MCF 10A (cell line): ENCODE results near the gene TRDN. TPM values are rescaled to one million over a fixed set of nuclear protein-coding genes. Genes with fewer than 3 reads are reported as not detected.
A peak's percentile ranks its signal among the peaks of the same experiment; 100 is the strongest.

ENCODE experiments used
- BruUV-seq: library from RNA; stranded (reverse); fragments of 400-500 nt; replicated peaks from 2 replicates; lab custom pipeline; 2021; lab: Mats Ljungman, UMichigan
- CTCF ChIA-PET: fragments of 300-600 bp; sonication (Branson Sonifier 250); formaldehyde crosslinking; extraction: SDS; loops from one replicate; lab custom pipeline; 2021; ENCODE audit warnings: antibody characterized with exemption, inconsistent platforms; lab: Yijun Ruan, JAX
- POLR2A ChIA-PET: fragments of 300-600, 350-650 bp; sonication (Branson Sonifier 250); formaldehyde crosslinking; extraction: SDS; loops from one replicate; lab custom pipeline; 2020; ENCODE audit warnings: antibody characterized with exemption, inconsistent platforms; lab: Yijun Ruan, JAX
- DNase-seq: peaks from one replicate; pipeline ENCODE4 v3.0.0-alpha.2; 2018; ENCODE audit not compliant: unreplicated experiment
- H3K27ac Mint-ChIP-seq: one replicate; pipeline ENCODE4 v1.8.0; 2022; ENCODE audit warnings: mild to moderate bottlenecking, low read depth, mixed read lengths; ENCODE audit not compliant: unreplicated experiment
- H3K27me3 Mint-ChIP-seq: one replicate; pipeline ENCODE4 v1.8.0; 2022; ENCODE audit warnings: mixed read lengths; ENCODE audit not compliant: insufficient read depth, unreplicated experiment
- H3K36me3 Mint-ChIP-seq: one replicate; pipeline ENCODE4 v1.8.0; 2022; ENCODE audit warnings: mild to moderate bottlenecking, moderate library complexity, mixed read lengths; ENCODE audit not compliant: insufficient read depth, unreplicated experiment
- H3K4me1 Mint-ChIP-seq: one replicate; pipeline ENCODE4 v1.8.0; 2022; ENCODE audit warnings: mixed read lengths; ENCODE audit not compliant: insufficient read depth, unreplicated experiment
- H3K4me3 Mint-ChIP-seq: one replicate; pipeline ENCODE4 v1.8.0; 2022; ENCODE audit warnings: mild to moderate bottlenecking, moderate library complexity, mixed read lengths; ENCODE audit not compliant: unreplicated experiment
- H3K9me3 Mint-ChIP-seq: one replicate; pipeline ENCODE4 v1.8.0; 2022; ENCODE audit warnings: mixed read lengths; ENCODE audit not compliant: unreplicated experiment
- intact Hi-C: fragments of 100-400 bp; cut with micrococcal nuclease; formaldehyde crosslinking; loops from 2 replicates; pipeline ENCODE4 v1.14.1; 2022
- total RNA-seq: library from RNA; stranded (reverse); gene quantifications from 2 replicates; pipeline ENCODE4 v1.2.3, GENCODE V29; 2022
- TF ChIP-seq, protein P1 (sequence below): fragments of 200-600 bp; IDR thresholded peaks from one replicate; pipeline ENCODE4 v1.8.0; 2022; ENCODE audit warnings: antibody characterized with exemption, mild to moderate bottlenecking; ENCODE audit not compliant: unreplicated experiment

The TRDN gene
- total RNA-seq, 1 experiment from 2014 or later = not detected

DNA sequence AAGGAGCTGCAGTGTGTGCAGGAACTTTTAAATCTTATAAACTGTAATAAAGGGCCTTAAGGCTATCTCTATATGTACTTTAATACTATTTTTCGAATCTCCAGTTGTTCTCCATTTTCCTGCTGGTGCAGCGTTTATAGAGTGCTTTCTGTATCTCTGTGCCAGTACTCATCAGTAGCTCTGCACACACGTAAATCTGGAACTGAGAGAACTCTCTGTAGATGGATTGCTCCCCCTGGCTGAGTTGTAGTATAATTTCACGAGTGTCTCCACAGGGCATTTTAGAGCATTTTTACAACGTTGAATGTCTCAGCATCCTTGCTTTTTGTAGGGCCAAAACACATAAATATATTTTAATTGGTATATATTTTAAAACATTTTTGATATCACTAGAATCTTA is 256.5 kb downstream of the TRDN start:
- CTCF ChIA-PET = interaction anchor here (0.6 to 3.9 kb wide), 14 partner anchors 8 to 1478 kb away, joined by 3 to 58 read pairs (median 3); no protein-coding TSS in a partner anchor
- H3K27ac Mint-ChIP-seq = no peak overlapping the region
- no peaks in the 10 kb centered on the region for H3K27me3 Mint-ChIP-seq
- no peaks in the 10 kb centered on the region for H3K36me3 Mint-ChIP-seq
- TF ChIP-seq, protein P1, sequence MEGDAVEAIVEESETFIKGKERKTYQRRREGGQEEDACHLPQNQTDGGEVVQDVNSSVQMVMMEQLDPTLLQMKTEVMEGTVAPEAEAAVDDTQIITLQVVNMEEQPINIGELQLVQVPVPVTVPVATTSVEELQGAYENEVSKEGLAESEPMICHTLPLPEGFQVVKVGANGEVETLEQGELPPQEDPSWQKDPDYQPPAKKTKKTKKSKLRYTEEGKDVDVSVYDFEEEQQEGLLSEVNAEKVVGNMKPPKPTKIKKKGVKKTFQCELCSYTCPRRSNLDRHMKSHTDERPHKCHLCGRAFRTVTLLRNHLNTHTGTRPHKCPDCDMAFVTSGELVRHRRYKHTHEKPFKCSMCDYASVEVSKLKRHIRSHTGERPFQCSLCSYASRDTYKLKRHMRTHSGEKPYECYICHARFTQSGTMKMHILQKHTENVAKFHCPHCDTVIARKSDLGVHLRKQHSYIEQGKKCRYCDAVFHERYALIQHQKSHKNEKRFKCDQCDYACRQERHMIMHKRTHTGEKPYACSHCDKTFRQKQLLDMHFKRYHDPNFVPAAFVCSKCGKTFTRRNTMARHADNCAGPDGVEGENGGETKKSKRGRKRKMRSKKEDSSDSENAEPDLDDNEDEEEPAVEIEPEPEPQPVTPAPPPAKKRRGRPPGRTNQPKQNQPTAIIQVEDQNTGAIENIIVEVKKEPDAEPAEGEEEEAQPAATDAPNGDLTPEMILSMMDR = peak; percentile 34
- no peaks in the 10 kb centered on the region for H3K4me1 Mint-ChIP-seq
- no peak overlapping the region for H3K4me3 Mint-ChIP-seq
- POLR2A ChIA-PET = interaction anchor here (0.7 to 1.0 kb wide), 2 partner anchors 61 to 511 kb away, joined by 4 read pairs; no protein-coding TSS in a partner anchor
- H3K9me3 Mint-ChIP-seq = no peaks in the 10 kb centered on the region
- DNase-seq = peak; percentile 56
- BruUV-seq = no TSS peak
- intact Hi-C loops = loop anchor here (1.0 to 2.0 kb wide), 2 partner anchors 511 to 649 kb away; no protein-coding TSS in a partner anchor

GRCh38 chr6:123372737-123373136 is 264.0 kb downstream of the TRDN start:
- no TSS peak for BruUV-seq
- intact Hi-C loops = no loop called here
- H3K9me3 Mint-ChIP-seq = peaks cover 5% of the 10 kb centered on the region
- POLR2A ChIA-PET = interaction anchor here (0.6 to 0.8 kb wide), 2 partner anchors 15 to 21 kb away, joined by 3 read pairs; no protein-coding TSS in a partner anchor
- TF ChIP-seq, protein P1 = no peak
- no peak for DNase-seq
- H3K4me1 Mint-ChIP-seq = no peaks in the 10 kb centered on the region
- H3K27me3 Mint-ChIP-seq = no peaks in the 10 kb centered on the region
- H3K27ac Mint-ChIP-seq = no peak overlapping the region
- H3K4me3 Mint-ChIP-seq = no peak overlapping the region
- CTCF ChIA-PET = interaction anchor here (1.0 kb wide), 1 partner anchor 504 kb away, joined by 3 read pairs; no protein-coding TSS in a partner anchor
- no peaks in the 10 kb centered on the region for H3K36me3 Mint-ChIP-seq

DNA sequence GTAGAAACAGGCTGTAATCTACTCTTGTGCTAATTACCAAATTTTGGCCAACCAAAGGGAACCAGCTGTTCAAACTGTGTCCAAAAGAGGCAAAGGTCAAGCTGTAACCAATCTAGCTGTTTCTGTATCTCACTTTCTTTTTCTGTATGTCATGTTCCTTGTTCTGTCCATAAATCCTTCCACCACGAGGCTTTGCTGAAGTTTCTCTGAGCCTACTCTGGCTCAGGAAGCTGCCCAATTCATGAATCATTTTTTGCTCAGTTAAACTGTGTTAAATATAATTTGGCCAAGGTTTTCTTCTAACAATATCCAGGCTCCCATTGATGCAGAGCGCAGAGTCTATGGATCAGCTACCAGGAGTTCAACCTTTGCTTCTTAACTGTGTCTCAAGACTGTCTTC is 272.8 kb downstream of the TRDN start:
- no TSS peak for BruUV-seq

GRCh38 chr6:123360359-123360758 is 276.4 kb downstream of the TRDN start:
- H3K9me3 Mint-ChIP-seq = peaks cover 5% of the 10 kb centered on the region
- H3K36me3 Mint-ChIP-seq = no peaks in the 10 kb centered on the region
- H3K4me1 Mint-ChIP-seq = no peaks in the 10 kb centered on the region
- ChIA-PET CTCF (interaction anchor here (0.7 kb wide), 1 partner anchor 12 kb away, joined by 3 read pairs; no protein-coding TSS in a partner anchor), POLR2A (no interaction called here)
- no peak overlapping the region for H3K4me3 Mint-ChIP-seq
- TF ChIP-seq, protein P1 = no peak
- DNase-seq = no peak
- intact Hi-C loops = no loop called here
- BruUV-seq = no TSS peak
- H3K27me3 Mint-ChIP-seq = peaks cover 81% of the 10 kb centered on the region
- H3K27ac Mint-ChIP-seq = no peak overlapping the region

More for the DNA sequence above, 272.8 kb downstream of the TRDN start:
- DNase-seq = no peak
- ChIA-PET CTCF (interaction anchor here (0.6 kb wide), 2 partner anchors 164 to 633 kb away, joined by 3 to 4 read pairs; no protein-coding TSS in a partner anchor), POLR2A (no interaction called here)
- H3K36me3 Mint-ChIP-seq = no peaks in the 10 kb centered on the region
- H3K4me3 Mint-ChIP-seq = no peak overlapping the region
- intact Hi-C loops = no loop called here
- TF ChIP-seq, protein P1 = no peak
- H3K27me3 Mint-ChIP-seq = peaks cover 58% of the 10 kb centered on the region
- no peaks in the 10 kb centered on the region for H3K4me1 Mint-ChIP-seq
- peaks cover 5% of the 10 kb centered on the region for H3K9me3 Mint-ChIP-seq
- H3K27ac Mint-ChIP-seq = no peak overlapping the region
